HepG2 (cell line): Measurements from ENCODE around the gene UPK1A. TPM values are rescaled to one million over a fixed set of nuclear protein-coding genes. Genes with fewer than 3 reads are reported as not detected.

Source experiments
- DMTF1 ChIP-seq: sonication (generic); formaldehyde crosslinking; IDR thresholded peaks from 2 replicates; pipeline ENCODE4 v1.4.0; 2020; ENCODE audit warnings: mild to moderate bottlenecking, missing genetic modification reagents
- HNF1A ChIP-seq, 2 experiments: sonication (generic) in 1 of 2; formaldehyde crosslinking in 1 of 2; IDR thresholded peaks; 2 replicates each; pipeline versions ENCODE4 v1.4.0 to v1.6.1; 2016 to 2020; ENCODE audit warnings: borderline replicate concordance in 1 of 2, low read depth in 1 of 2, mild to moderate bottlenecking in 1 of 2, missing genetic modification reagents in 1 of 2
- MEIS2 ChIP-seq: sonication (generic); formaldehyde crosslinking; IDR thresholded peaks from 2 replicates; pipeline ENCODE4 v1.9.0; 2021; ENCODE audit warnings: mild to moderate bottlenecking, missing genetic modification reagents
- MNT ChIP-seq: fragments of 450-650 bp; IDR thresholded peaks from 2 replicates; pipeline ENCODE4 v1.6.1; 2016
- RFXANK ChIP-seq: IDR thresholded peaks from 2 replicates; pipeline ENCODE4 v1.6.1; 2016
- TBL1XR1 ChIP-seq: fragments of 150-350 bp; IDR thresholded peaks from 2 replicates; pipeline ENCODE4 v1.6.1; 2014; ENCODE audit warnings: borderline replicate concordance, low read length; ENCODE audit not compliant: partially characterized antibody
- TBX2 ChIP-seq: sonication (generic); formaldehyde crosslinking; IDR thresholded peaks from 2 replicates; pipeline ENCODE4 v1.5.0; 2020; ENCODE audit warnings: missing genetic modification reagents, mild to moderate bottlenecking, borderline replicate concordance
- TEAD3 ChIP-seq: optimal IDR thresholded peaks from 2 replicates; pipeline ENCODE3; 2016; ENCODE audit warnings: borderline replicate concordance
- ZNF230 ChIP-seq: sonication (generic); formaldehyde crosslinking; IDR thresholded peaks from 2 replicates; pipeline ENCODE4 v1.4.0; 2020; ENCODE audit warnings: mild to moderate bottlenecking, missing genetic modification reagents
- ZNF275 ChIP-seq: sonication (generic); formaldehyde crosslinking; IDR thresholded peaks from 2 replicates; pipeline ENCODE4 v1.8.0; 2022; ENCODE audit warnings: missing genetic modification reagents, mild to moderate bottlenecking, inconsistent platforms, borderline replicate concordance
- ZNF512B ChIP-seq: sonication (generic); formaldehyde crosslinking; IDR thresholded peaks from 2 replicates; pipeline ENCODE4 v1.5.1; 2020; ENCODE audit warnings: missing genetic modification reagents, mild to moderate bottlenecking, borderline replicate concordance
- ZNF552 ChIP-seq: sonication (generic); formaldehyde crosslinking; IDR thresholded peaks from 2 replicates; pipeline ENCODE4 v1.9.0; 2022; ENCODE audit warnings: missing genetic modification reagents, mild to moderate bottlenecking, borderline replicate concordance
- polyA plus RNA-seq, 8 experiments: library from polyadenylated mRNA; depleted of rRNA in 3 of 8; stranded (reverse) in 7 of 8; unstranded in 1 of 8; fragments of >200 nt; fragmentation: Illumina TruSeq in 4 of 8; extraction: Trizol in 4 of 8; gene quantifications; 2 replicates each; pipeline versions ENCODE4 v1.2.1 to v1.2.3, GENCODE V29; 2011 to 2016; ENCODE audit warnings: low read depth in 4 of 8, missing spikeins in 1 of 8, mixed read lengths in 1 of 8; ENCODE audit not compliant: insufficient read depth in 1 of 8
- total RNA-seq, 5 experiments: library from RNA; depleted of rRNA; stranded (reverse); fragments of >200 nt; fragmentation: Illumina TruSeq; extraction: Trizol; gene quantifications; 2 replicates each; pipeline ENCODE4 v1.2.3, GENCODE V29; 2016; ENCODE audit warnings: low read depth in 1 of 5

UPK1A gene
- total and polyA plus RNA-seq, 2 of the 13 experiments (the other 11 are each of a cell fraction or from before 2014, with no cell fraction given): 2.9 TPM; not detected in 1

GRCh38 chr19:35643255-35644205 lies 22.8 kb upstream of the UPK1A start (continued):
- no peak for TF ChIP-seq ZNF512B (CRISPR knock-in tag)
- peak; percentile 52; the same call in 1 of the 2 replicates for TF ChIP-seq ZNF275 (CRISPR knock-in tag)
- TF ChIP-seq ZNF230 (CRISPR knock-in tag): peak; percentile 45; the same call in 1 of the 2 replicates
- TF ChIP-seq DMTF1: no peak
- peak; percentile 43; the same call in 1 of the 2 replicates for TF ChIP-seq TBX2 (CRISPR knock-in tag)
- no peak for TF ChIP-seq TBL1XR1
- TF ChIP-seq MNT: peak; percentile 18; the same call in 1 of the 2 replicates
- TF ChIP-seq MEIS2: peak; percentile 76
- 0 out of 2 replicates have a peak, but pooled peaks have one; percentile 57 for TF ChIP-seq RFXANK (CRISPR knock-in tag)
- 0 out of 2 replicates have a peak, but pooled peaks have one; percentile 32 for TF ChIP-seq ZNF552
- peak; percentile 25 for TF ChIP-seq TEAD3 (CRISPR knock-in tag)
- no peak for TF ChIP-seq HNF1A (IDR thresholded peaks at IDR 0.05; ENCODE audit: low read depth)
- no peak for TF ChIP-seq HNF1A (CRISPR knock-in tag; IDR thresholded peaks at IDR 0.05; ENCODE audit: borderline replicate concordance)
